NB4 (cell line): ENCODE measurements around the gene ACOT7.

Experiments used
- DNase-seq: peaks from one replicate; pipeline ENCODE4 v3.0.0; 2010; ENCODE audit warnings: low read depth
- H3K4me3 ChIP-seq: one replicate; pipeline ENCODE4 v1.5.1; 2011; ENCODE audit warnings: mild to moderate bottlenecking, low read depth, low read length, moderate library complexity
- MYC ChIP-seq: IDR thresholded peaks from 2 replicates; pipeline ENCODE4 v1.6.1; 2011; ENCODE audit warnings: low read depth, low read length
- POLR2A ChIP-seq: IDR thresholded peaks from 2 replicates; pipeline ENCODE4 v1.6.1; 2011; ENCODE audit warnings: mild to moderate bottlenecking; ENCODE audit not compliant: insufficient read length; ENCODE audit errors: extremely low read depth
- TF ChIP-seq, protein P1 (sequence below): IDR thresholded peaks from one replicate; pipeline ENCODE4 v1.5.1; 2012; ENCODE audit warnings: low read depth, low read length
- TF ChIP-seq, protein P2 (sequence below): IDR thresholded peaks from 2 replicates; pipeline ENCODE4 v1.6.1; 2011; ENCODE audit warnings: low read depth, low read length

ACOT7 gene

DNA sequence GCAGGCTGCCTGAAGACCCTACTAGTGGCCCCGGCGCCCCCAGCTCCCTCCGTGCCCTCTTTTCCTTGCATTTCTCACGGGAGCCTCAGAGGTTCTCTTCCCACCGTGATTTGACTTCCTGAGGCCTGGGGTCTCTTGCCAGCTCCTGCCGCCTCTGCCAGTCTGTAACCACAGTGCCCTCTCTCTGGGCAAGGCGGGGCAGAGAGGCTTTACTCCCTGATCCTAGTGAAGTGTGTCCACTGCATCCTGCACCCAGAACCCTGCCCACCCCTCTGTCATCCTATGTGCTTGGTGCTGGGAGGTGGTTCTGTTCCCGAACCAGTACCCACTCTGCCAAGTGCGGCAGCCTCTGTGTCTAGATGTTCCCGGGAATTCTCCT lies 33.4 kb upstream of the ACOT7 start:
- no peak overlapping the region for H3K4me3 ChIP-seq
- DNase-seq = no peak
- TF ChIP-seq, protein P1, sequence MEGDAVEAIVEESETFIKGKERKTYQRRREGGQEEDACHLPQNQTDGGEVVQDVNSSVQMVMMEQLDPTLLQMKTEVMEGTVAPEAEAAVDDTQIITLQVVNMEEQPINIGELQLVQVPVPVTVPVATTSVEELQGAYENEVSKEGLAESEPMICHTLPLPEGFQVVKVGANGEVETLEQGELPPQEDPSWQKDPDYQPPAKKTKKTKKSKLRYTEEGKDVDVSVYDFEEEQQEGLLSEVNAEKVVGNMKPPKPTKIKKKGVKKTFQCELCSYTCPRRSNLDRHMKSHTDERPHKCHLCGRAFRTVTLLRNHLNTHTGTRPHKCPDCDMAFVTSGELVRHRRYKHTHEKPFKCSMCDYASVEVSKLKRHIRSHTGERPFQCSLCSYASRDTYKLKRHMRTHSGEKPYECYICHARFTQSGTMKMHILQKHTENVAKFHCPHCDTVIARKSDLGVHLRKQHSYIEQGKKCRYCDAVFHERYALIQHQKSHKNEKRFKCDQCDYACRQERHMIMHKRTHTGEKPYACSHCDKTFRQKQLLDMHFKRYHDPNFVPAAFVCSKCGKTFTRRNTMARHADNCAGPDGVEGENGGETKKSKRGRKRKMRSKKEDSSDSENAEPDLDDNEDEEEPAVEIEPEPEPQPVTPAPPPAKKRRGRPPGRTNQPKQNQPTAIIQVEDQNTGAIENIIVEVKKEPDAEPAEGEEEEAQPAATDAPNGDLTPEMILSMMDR = no peak
- TF ChIP-seq, protein P2, sequence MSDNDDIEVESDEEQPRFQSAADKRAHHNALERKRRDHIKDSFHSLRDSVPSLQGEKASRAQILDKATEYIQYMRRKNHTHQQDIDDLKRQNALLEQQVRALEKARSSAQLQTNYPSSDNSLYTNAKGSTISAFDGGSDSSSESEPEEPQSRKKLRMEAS = no peak
- TF ChIP-seq MYC (no peak), POLR2A (no peak)

DNA sequence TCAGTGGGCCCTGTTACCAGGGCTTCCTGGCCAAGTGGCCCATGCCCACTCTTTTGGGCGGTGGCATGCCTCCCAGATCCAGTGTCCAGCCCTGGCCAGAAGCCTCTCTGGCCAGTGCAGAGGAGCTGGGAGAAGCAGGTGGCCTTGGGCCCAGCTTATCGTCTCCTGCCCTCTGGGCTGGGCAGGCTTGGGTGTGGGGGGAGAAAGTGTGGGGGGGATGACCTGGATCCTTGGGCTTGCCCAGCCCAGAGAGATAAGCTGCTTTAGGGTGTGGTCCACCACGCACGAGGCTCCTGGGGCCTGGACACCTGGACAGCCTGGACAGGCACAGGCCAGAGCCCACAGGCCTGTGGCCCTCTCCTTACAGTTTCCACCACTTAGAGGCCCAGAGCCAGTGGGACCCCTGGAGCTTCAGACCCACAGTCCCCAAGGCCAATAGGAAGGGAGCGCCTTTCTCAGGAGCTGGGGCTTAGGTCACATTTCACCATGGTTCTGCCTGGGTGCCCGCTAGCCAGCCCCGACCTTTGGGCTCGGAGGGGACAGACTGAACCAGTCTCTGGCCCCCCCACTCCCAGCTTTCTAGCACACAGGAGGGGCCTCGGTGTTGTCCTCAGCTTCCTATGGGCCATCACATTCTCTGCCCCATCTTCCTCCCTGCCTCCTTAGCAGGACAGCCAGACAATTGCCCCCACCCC lies 32.9 kb upstream of the ACOT7 start:
- TF ChIP-seq MYC (no peak), POLR2A (no peak)
- TF ChIP-seq, protein P1 = no peak
- TF ChIP-seq, protein P2 = no peak
- DNase-seq = no peak
- H3K4me3 ChIP-seq = no peak overlapping the region

DNA sequence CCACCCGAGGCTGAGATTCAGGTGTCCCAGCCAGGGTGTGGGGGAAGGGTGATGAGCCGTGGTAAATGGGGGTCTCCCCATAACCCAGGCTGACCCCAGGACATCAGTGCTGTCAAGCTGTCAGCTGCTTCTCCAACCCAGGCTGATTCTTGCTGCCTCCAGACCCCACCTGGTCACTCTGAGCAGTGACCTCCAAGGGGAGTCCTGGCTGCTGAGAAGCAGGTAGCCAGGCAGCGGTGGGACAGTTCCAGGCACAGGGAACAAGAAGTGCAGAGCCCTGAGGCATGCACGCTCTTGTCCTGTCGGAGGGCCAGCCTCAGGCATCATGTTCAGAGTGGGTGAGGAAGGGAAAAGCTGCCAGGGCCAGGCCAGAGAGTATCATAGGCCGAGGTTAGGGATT lies 32.1 kb upstream of the ACOT7 start:
- DNase-seq = no peak
- TF ChIP-seq MYC (no peak), POLR2A (no peak)
- TF ChIP-seq, protein P2 = no peak
- TF ChIP-seq, protein P1 = no peak
- no peak overlapping the region for H3K4me3 ChIP-seq

DNA sequence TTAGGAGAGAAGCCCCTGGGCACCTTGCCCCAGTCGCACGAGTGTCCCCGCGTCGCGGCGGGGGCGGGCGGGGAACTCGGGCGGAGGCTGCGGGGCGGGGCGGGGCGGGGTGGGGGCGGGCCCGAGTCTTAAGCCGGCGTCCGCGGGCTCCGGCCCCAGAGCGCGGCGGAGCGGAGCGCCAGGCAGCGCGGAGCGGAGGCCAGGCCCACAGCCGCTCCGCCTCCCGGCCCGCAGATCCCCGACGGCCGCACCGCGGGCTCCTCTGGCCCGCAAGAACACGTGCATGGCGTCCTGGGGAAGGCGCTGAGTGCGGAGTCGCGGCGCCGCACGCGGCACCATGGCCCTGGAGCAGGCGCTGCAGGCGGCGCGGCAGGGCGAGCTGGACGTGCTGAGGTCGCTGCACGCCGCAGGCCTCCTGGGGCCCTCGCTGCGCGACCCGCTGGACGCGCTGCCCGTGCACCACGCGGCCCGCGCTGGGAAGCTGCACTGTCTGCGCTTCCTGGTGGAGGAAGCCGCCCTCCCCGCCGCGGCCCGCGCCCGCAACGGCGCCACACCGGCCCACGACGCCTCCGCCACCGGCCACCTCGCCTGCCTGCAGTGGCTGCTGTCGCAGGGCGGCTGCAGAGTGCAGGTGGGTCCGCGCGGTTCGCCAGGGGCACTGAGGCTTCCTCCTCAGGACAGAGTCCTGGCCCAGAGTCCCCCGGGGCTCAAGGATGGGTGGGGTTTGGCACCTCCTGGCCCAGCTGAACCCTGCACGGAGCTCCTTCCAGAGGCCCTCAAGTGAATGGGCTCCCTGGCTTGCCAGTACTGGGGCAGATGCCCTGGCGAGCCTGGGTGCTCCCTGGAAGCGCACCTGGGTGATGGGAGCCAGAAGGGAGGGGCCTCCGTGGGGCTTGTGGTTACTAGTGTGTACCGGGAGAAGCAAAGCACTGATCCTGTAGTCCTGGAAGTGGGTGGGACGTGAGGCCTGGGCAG lies 31.3 kb upstream of the ACOT7 start, which contains the start of gene ESPN:
ESPN (plus strand) TSS at position 158 of the 975 bp plus-strand sequence; CDS start at position 338, 180 bp downstream.
- peak; percentile 34 for DNase-seq
- TF ChIP-seq MYC = no peak
- no peak for TF ChIP-seq POLR2A
- no peak within 1 kb of the TSS for H3K4me3 ChIP-seq

DNA sequence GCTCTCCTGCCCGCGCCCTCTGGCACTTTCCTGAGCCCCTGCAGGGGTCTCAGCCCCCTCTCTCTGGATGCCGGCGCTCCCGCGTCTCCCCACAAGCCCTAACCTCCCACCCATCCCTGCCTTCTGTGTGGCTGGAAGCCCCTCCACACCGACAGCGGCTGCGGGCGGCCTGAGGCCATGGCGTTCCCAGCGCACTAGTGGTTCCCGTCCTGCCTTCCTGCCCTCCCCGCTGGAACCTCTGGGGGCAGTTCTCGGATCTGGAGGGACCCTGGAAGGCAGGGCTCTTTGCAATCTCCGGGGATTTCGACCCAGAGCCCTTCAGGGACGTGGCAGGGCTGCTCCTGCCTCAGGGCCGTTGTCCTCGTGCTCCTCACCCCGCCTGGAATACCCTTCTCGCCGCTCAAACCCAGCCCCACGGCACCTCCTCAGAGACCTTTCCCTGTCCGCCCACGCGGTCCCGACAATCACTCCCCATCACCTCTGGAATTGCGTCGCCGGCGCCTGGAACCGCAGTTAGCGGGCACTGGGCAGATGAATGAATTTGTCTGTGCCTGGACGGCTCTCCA lies 30.5 kb upstream of the ACOT7 start:
- no peak for DNase-seq
- TF ChIP-seq MYC (no peak), POLR2A (no peak)
- TF ChIP-seq, protein P1 = no peak
- TF ChIP-seq, protein P2 = no peak
- no peak overlapping the region for H3K4me3 ChIP-seq
